HL-60 (cell line): Measurements from ENCODE around the gene INTS1.

Experiments
- DNase-seq, 2 experiments: peaks; one replicate each; pipeline ENCODE4 v3.0.0-alpha.2; 2010 to 2020; ENCODE audit warnings: low read depth in 1 of 2, low spot score in 1 of 2
- H3K27ac ChIP-seq: fragments of 250-450 bp; sonication (Bioruptor Pico); replicated peaks from 2 replicates; pipeline ENCODE4 v1.5.1; 2020; ENCODE audit warnings: mild to moderate bottlenecking, moderate library complexity
- H3K27me3 ChIP-seq: fragments of 250-450 bp; sonication (Bioruptor Pico); 2 replicates; pipeline ENCODE4 v1.5.1; 2021; ENCODE audit warnings: mild to moderate bottlenecking, moderate library complexity; ENCODE audit not compliant: insufficient read depth, poor library complexity, severe bottlenecking
- H3K4me3 ChIP-seq: replicated peaks from 2 replicates; pipeline ENCODE4 v1.5.1; 2011; ENCODE audit warnings: mild to moderate bottlenecking, control low read depth, low read length; ENCODE audit not compliant: insufficient read depth
- CTCF ChIP-seq: IDR thresholded peaks from one replicate; pipeline ENCODE4 v1.5.1; 2011; ENCODE audit warnings: low read length, control low read depth, inconsistent platforms; ENCODE audit not compliant: insufficient read depth
- GABPA ChIP-seq: IDR thresholded peaks from 2 replicates; pipeline ENCODE4 v1.6.1; 2012; ENCODE audit warnings: low read depth
- POLR2AphosphoS5 ChIP-seq: IDR thresholded peaks from 2 replicates; pipeline ENCODE4 v1.6.1; 2012; ENCODE audit warnings: low read depth
- REST ChIP-seq: IDR thresholded peaks from 2 replicates; pipeline ENCODE4 v1.6.1; 2012; ENCODE audit warnings: low read depth; ENCODE audit not compliant: insufficient replicate concordance
- SPI1 ChIP-seq: IDR thresholded peaks from 2 replicates; pipeline ENCODE4 v1.6.1; 2012; ENCODE audit warnings: low read depth, mild to moderate bottlenecking, borderline replicate concordance

INTS1 gene

GRCh38 chr7:1548944-1549343 lies 44.8 kb upstream of the INTS1 start:
- no peak for DNase-seq
- TF ChIP-seq POLR2AphosphoS5 (no peak), REST (no peak), CTCF (no peak), SPI1 (no peak), GABPA (no peak)
- Histone ChIP-seq H3K27ac (no peak overlapping the region), H3K27me3 (no peaks in the 10 kb centered on the region), H3K4me3 (no peak overlapping the region)

GRCh38 chr7:1548438-1548831 lies 44.2 kb upstream of the INTS1 start:
- H3K27me3 ChIP-seq: no peaks in the 10 kb centered on the region
- DNase-seq: peak in 1 of 2 experiments; percentile 66
- no peak overlapping the region for H3K27ac ChIP-seq
- no peak overlapping the region for H3K4me3 ChIP-seq
- no peak for TF ChIP-seq POLR2AphosphoS5
- peak; percentile 55; the same call in 1 of the 2 replicates for TF ChIP-seq SPI1
- peak; percentile 20 for TF ChIP-seq CTCF

- H3K4me3 ChIP-seq: no peak overlapping the region
- no peaks in the 10 kb centered on the region for H3K27me3 ChIP-seq
- H3K27ac ChIP-seq: no peak overlapping the region
- DNase-seq: no peak
- TF ChIP-seq SPI1 (no peak), REST (no peak)
These were observed 43.7 kb upstream of the INTS1 start for GRCh38 chr7:1547777-1548437.

- H3K4me3 ChIP-seq: no peak overlapping the region
- TF ChIP-seq SPI1: no peak
- TF ChIP-seq CTCF: no peak
- TF ChIP-seq POLR2AphosphoS5: no peak
- TF ChIP-seq GABPA: no peak
- TF ChIP-seq REST: no peak
- no peaks in the 10 kb centered on the region for H3K27me3 ChIP-seq
- H3K27ac ChIP-seq: no peak overlapping the region
- DNase-seq: no peak
These were observed 43.0 kb upstream of the INTS1 start for GRCh38 chr7:1546909-1547776.
